HepG2 (cell line): Measurements from ENCODE around the gene WDR18. TPM values are rescaled to one million over a fixed set of nuclear protein-coding genes. Genes with fewer than 3 reads are reported as not detected.

Experiments used
- ATAD3A ChIP-seq: sonication (generic); formaldehyde crosslinking; IDR thresholded peaks from 2 replicates; pipeline ENCODE4 v1.4.0; 2020; ENCODE audit warnings: missing genetic modification reagents
- ATF2 ChIP-seq: sonication (generic); formaldehyde crosslinking; IDR thresholded peaks from 2 replicates; pipeline ENCODE4 v1.4.0; 2020; ENCODE audit warnings: missing genetic modification reagents
- CBX2 ChIP-seq, 2 experiments: fragments of 200-600 bp in 1 of 2; sonication (generic); formaldehyde crosslinking in 1 of 2; IDR thresholded peaks; 2 replicates each; pipeline versions ENCODE4 v1.7.0 to v1.8.1; 2018 to 2022; ENCODE audit warnings: low read depth in 2 of 2, low read length in 1 of 2, mild to moderate bottlenecking in 1 of 2, missing genetic modification reagents in 1 of 2
- GATAD1 ChIP-seq: IDR thresholded peaks from 2 replicates; pipeline ENCODE4 v1.6.1; 2016; ENCODE audit warnings: missing genetic modification reagents, missing compliant biosample characterization
- HOXA3 ChIP-seq: sonication (generic); formaldehyde crosslinking; IDR thresholded peaks from 2 replicates; pipeline ENCODE4 v1.5.0; 2020; ENCODE audit warnings: missing genetic modification reagents
- NR2F6 ChIP-seq, 2 experiments: IDR thresholded peaks; 2 replicates each; pipeline ENCODE4 v1.6.1; 2016; ENCODE audit warnings: antibody characterized with exemption in 1 of 2, mild to moderate bottlenecking in 1 of 2
- POLR2AphosphoS5 ChIP-seq: IDR thresholded peaks from 2 replicates; pipeline ENCODE4 v1.6.1; 2012; ENCODE audit warnings: low read depth, low read length
- REXO4 ChIP-seq: sonication (generic); formaldehyde crosslinking; IDR thresholded peaks from 2 replicates; pipeline ENCODE4 v1.8.0; 2022; ENCODE audit warnings: missing genetic modification reagents, mild to moderate bottlenecking, borderline replicate concordance
- YY1 ChIP-seq: IDR thresholded peaks from 2 replicates; pipeline ENCODE4 v1.6.1; 2011; ENCODE audit warnings: low read length, low read depth, moderate library complexity, mild to moderate bottlenecking; ENCODE audit not compliant: insufficient read depth, insufficient replicate concordance
- ZNF33A ChIP-seq: sonication (generic); formaldehyde crosslinking; IDR thresholded peaks from 2 replicates; pipeline ENCODE4 v1.5.1; 2020; ENCODE audit warnings: missing genetic modification reagents, mild to moderate bottlenecking, moderate library complexity, borderline replicate concordance
- ZNF614 ChIP-seq: IDR thresholded peaks from 2 replicates; pipeline ENCODE4 v1.6.1; 2018; ENCODE audit warnings: missing biosample characterization, missing genetic modification reagents, inconsistent platforms, borderline replicate concordance
- ZNF674 ChIP-seq: sonication (generic); formaldehyde crosslinking; IDR thresholded peaks from 2 replicates; pipeline ENCODE4 v1.5.0; 2020; ENCODE audit warnings: low read depth, mild to moderate bottlenecking, missing genetic modification reagents
- ZSCAN20 ChIP-seq: sonication (generic); formaldehyde crosslinking; IDR thresholded peaks from 2 replicates; pipeline ENCODE4 v1.4.0; 2020; ENCODE audit warnings: missing genetic modification reagents, mild to moderate bottlenecking, borderline replicate concordance
- polyA plus RNA-seq, 8 experiments: library from polyadenylated mRNA; depleted of rRNA in 3 of 8; stranded (reverse) in 7 of 8; unstranded in 1 of 8; fragments of >200 nt; fragmentation: Illumina TruSeq in 4 of 8; extraction: Trizol in 4 of 8; gene quantifications; 2 replicates each; pipeline versions ENCODE4 v1.2.1 to v1.2.3, GENCODE V29; 2011 to 2016; ENCODE audit warnings: low read depth in 4 of 8, missing spikeins in 1 of 8, mixed read lengths in 1 of 8; ENCODE audit not compliant: insufficient read depth in 1 of 8
- total RNA-seq, 5 experiments: library from RNA; depleted of rRNA; stranded (reverse); fragments of >200 nt; fragmentation: Illumina TruSeq; extraction: Trizol; gene quantifications; 2 replicates each; pipeline ENCODE4 v1.2.3, GENCODE V29; 2016; ENCODE audit warnings: low read depth in 1 of 5
- TF ChIP-seq, protein P1 (sequence below): sonication (generic); formaldehyde crosslinking; conservative IDR thresholded peaks from 2 replicates; pipeline ENCODE4 v1.8.0; 2022; ENCODE audit warnings: low read depth, missing genetic modification reagents
- TF ChIP-seq, protein P2 (sequence below): sonication (generic); formaldehyde crosslinking; IDR thresholded peaks from 2 replicates; pipeline ENCODE4 v1.8.0; 2022; ENCODE audit warnings: mild to moderate bottlenecking, missing genetic modification reagents, moderate library complexity
- TF ChIP-seq, protein P3 (sequence below): sonication (generic); formaldehyde crosslinking; IDR thresholded peaks from 2 replicates; pipeline ENCODE4 v1.4.0; 2020; ENCODE audit warnings: mild to moderate bottlenecking, missing genetic modification reagents, borderline replicate concordance
- TF ChIP-seq, protein P4 (sequence below): sonication (generic); formaldehyde crosslinking; IDR thresholded peaks from 2 replicates; pipeline ENCODE4 v1.4.0; 2020; ENCODE audit warnings: low read depth, mild to moderate bottlenecking, missing genetic modification reagents
- TF ChIP-seq, protein P5 (sequence below): IDR thresholded peaks from 2 replicates; pipeline ENCODE4 v1.6.1; 2016; ENCODE audit warnings: low read depth, control low read depth

WDR18 gene
- total and polyA plus RNA-seq, 2 of the 13 experiments (the other 11 are each of a cell fraction or from before 2014, with no cell fraction given): 36.4 to 47.6 TPM

GRCh38 chr19:1026783-1027649 is 42.9 kb downstream of the WDR18 start (continued):
- TF ChIP-seq, protein P1, sequence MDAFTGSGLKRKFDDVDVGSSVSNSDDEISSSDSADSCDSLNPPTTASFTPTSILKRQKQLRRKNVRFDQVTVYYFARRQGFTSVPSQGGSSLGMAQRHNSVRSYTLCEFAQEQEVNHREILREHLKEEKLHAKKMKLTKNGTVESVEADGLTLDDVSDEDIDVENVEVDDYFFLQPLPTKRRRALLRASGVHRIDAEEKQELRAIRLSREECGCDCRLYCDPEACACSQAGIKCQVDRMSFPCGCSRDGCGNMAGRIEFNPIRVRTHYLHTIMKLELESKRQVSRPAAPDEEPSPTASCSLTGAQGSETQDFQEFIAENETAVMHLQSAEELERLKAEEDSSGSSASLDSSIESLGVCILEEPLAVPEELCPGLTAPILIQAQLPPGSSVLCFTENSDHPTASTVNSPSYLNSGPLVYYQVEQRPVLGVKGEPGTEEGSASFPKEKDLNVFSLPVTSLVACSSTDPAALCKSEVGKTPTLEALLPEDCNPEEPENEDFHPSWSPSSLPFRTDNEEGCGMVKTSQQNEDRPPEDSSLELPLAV (CRISPR knock-in tag): no peak
- TF ChIP-seq NR2F6 (IDR thresholded peaks at IDR 0.05): no peak
- no peak for TF ChIP-seq NR2F6 (CRISPR knock-in tag; IDR thresholded peaks at IDR 0.05)
- TF ChIP-seq CBX2 (IDR thresholded peaks at IDR 0.05; ENCODE audit: low read depth, low read length): no peak
- no peak for TF ChIP-seq CBX2 (CRISPR knock-in tag; IDR thresholded peaks at IDR 0.05; ENCODE audit: low read depth)
- no peak for TF ChIP-seq GATAD1 (CRISPR knock-in tag)
- TF ChIP-seq YY1: no peak
- no peak for TF ChIP-seq POLR2AphosphoS5
- no peak for TF ChIP-seq ATAD3A (CRISPR knock-in tag)
- TF ChIP-seq ZSCAN20: 0 out of 2 replicates have a peak, but pooled peaks have one; percentile 21
- no peak for TF ChIP-seq ZNF614
- TF ChIP-seq ZNF674 (CRISPR knock-in tag): no peak
- TF ChIP-seq ZNF33A (CRISPR knock-in tag): no peak
- TF ChIP-seq, protein P2, sequence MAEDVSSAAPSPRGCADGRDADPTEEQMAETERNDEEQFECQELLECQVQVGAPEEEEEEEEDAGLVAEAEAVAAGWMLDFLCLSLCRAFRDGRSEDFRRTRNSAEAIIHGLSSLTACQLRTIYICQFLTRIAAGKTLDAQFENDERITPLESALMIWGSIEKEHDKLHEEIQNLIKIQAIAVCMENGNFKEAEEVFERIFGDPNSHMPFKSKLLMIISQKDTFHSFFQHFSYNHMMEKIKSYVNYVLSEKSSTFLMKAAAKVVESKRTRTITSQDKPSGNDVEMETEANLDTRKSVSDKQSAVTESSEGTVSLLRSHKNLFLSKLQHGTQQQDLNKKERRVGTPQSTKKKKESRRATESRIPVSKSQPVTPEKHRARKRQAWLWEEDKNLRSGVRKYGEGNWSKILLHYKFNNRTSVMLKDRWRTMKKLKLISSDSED (CRISPR knock-in tag): no peak
- no peak for TF ChIP-seq REXO4 (CRISPR knock-in tag)
- TF ChIP-seq ATF2 (CRISPR knock-in tag): no peak; the same call in 1 of the 2 replicates
- TF ChIP-seq, protein P3, sequence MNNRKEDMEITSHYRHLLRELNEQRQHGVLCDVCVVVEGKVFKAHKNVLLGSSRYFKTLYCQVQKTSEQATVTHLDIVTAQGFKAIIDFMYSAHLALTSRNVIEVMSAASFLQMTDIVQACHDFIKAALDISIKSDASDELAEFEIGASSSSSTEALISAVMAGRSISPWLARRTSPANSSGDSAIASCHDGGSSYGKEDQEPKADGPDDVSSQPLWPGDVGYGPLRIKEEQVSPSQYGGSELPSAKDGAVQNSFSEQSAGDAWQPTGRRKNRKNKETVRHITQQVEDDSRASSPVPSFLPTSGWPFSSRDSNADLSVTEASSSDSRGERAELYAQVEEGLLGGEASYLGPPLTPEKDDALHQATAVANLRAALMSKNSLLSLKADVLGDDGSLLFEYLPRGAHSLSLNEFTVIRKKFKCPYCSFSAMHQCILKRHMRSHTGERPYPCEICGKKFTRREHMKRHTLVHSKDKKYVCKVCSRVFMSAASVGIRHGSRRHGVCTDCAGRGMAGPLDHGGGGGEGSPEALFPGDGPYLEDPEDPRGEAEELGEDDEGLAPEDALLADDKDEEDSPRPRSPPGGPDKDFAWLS: no peak
- TF ChIP-seq, protein P4, sequence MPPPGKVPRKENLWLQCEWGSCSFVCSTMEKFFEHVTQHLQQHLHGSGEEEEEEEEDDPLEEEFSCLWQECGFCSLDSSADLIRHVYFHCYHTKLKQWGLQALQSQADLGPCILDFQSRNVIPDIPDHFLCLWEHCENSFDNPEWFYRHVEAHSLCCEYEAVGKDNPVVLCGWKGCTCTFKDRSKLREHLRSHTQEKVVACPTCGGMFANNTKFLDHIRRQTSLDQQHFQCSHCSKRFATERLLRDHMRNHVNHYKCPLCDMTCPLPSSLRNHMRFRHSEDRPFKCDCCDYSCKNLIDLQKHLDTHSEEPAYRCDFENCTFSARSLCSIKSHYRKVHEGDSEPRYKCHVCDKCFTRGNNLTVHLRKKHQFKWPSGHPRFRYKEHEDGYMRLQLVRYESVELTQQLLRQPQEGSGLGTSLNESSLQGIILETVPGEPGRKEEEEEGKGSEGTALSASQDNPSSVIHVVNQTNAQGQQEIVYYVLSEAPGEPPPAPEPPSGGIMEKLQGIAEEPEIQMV: no peak
- TF ChIP-seq HOXA3 (CRISPR knock-in tag): no peak
- TF ChIP-seq, protein P5, sequence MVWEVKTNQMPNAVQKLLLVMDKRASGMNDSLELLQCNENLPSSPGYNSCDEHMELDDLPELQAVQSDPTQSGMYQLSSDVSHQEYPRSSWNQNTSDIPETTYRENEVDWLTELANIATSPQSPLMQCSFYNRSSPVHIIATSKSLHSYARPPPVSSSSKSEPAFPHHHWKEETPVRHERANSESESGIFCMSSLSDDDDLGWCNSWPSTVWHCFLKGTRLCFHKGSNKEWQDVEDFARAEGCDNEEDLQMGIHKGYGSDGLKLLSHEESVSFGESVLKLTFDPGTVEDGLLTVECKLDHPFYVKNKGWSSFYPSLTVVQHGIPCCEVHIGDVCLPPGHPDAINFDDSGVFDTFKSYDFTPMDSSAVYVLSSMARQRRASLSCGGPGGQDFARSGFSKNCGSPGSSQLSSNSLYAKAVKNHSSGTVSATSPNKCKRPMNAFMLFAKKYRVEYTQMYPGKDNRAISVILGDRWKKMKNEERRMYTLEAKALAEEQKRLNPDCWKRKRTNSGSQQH (CRISPR knock-in tag): no peak
